Vagina (tissue), 2 donors: ENCODE measurements around the gene STAU1. TPM values are rescaled to one million over a fixed set of nuclear protein-coding genes. Genes with fewer than 3 reads are reported as not detected.
A peak's percentile ranks its signal among the peaks of the same experiment; 100 is the strongest.
"Not testable (repeated sequence)": the region's sequence is repeated elsewhere in the genome, so short reads cannot be mapped to it uniquely, and the experiment has no call there.

ENCODE experiments used
- DNase-seq, 2 donors: peaks; one replicate each; pipeline ENCODE4 v3.0.0-alpha.2; 2017; ENCODE audit errors: extremely low spot score in 2 of 2
- H3K27ac ChIP-seq: fragments of 200-600 bp; sonication (generic); one replicate; pipeline ENCODE4 v1.5.1; 2019
- H3K27me3 ChIP-seq: fragments of 200-600 bp; sonication (generic); one replicate; pipeline ENCODE4 v1.5.1; 2019
- H3K36me3 ChIP-seq, 2 donors: fragments of 200-600 bp; sonication (generic); one replicate each; pipeline ENCODE4 v1.5.1; 2017 to 2019
- H3K4me1 ChIP-seq: fragments of 200-600 bp; sonication (generic); one replicate; pipeline ENCODE4 v1.5.1; 2019
- H3K4me3 ChIP-seq, 2 donors: fragments of 200-600 bp; sonication (generic); 1 replicate in 1 of 2; 2 replicates in 1 of 2; pipeline ENCODE4 v1.5.1; 2016 to 2019
- H3K9me3 ChIP-seq: fragments of 200-600 bp; sonication (generic); one replicate; pipeline ENCODE4 v1.5.1; 2019
- CTCF ChIP-seq, 3 experiments: fragments of 450-650 bp in 2 of 3; fragments of 200-600 bp in 1 of 3; sonication (generic) in 1 of 3; IDR thresholded peaks; one replicate each; pipeline ENCODE4 v1.5.1; 2017 to 2019; ENCODE audit warnings: antibody characterized with exemption in 3 of 3, mild to moderate bottlenecking in 2 of 3, moderate library complexity in 2 of 3
- POLR2A ChIP-seq, 2 donors: fragments of 450-650 bp; IDR thresholded peaks; one replicate each; pipeline ENCODE4 v1.6.1; 2017; ENCODE audit warnings: antibody characterized with exemption in 2 of 2, mild to moderate bottlenecking in 2 of 2, moderate library complexity in 2 of 2
- POLR2AphosphoS5 ChIP-seq, 2 donors: sonication (generic); formaldehyde crosslinking; IDR thresholded peaks; one replicate each; pipeline ENCODE4 v1.9.0; 2017; ENCODE audit warnings: antibody characterized with exemption in 2 of 2, mild to moderate bottlenecking in 2 of 2, low read depth in 1 of 2; ENCODE audit not compliant: insufficient read depth in 1 of 2
- intact Hi-C: fragments of 100-400 bp; cut with DNase I; formaldehyde crosslinking; loops from one replicate; pipeline ENCODE4 v1.15.1; 2023
- total RNA-seq: library from RNA; depleted of rRNA; stranded (reverse); fragments of >200 nt; gene quantifications from one replicate; pipeline ENCODE4 v1.2.3, GENCODE V29; 2016

STAU1 gene
- total RNA-seq, 1 donor from 2014 or later: 68.5 TPM

DNA sequence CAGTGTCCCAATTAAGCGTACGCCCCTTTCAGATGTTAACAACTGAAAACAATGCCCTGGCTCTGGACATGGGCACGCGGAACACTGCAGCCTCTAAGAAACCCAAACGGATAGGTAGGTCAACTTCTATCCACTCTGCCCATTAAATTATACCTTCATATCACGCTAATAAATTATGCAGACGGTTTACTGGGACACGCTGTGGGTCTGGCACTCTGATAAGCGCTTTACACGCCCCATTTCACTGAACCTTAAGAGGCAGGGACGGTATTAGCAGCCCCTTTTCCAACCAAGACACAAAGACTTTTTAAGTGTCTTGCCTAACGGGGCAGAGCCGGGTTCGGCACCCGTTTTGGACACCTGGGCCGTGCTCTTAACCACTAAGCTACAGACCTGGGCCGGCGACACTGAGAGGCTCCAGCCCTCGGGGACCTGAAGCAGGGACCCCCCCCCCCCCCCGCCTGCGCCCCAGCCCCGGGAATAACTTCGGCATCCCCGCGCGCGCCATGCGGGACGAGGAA lies 744 bp downstream of the STAU1 start:
- H3K4me3 ChIP-seq: peak overlapping the region; percentile 82 to 94
- peaks cover 38% of the 10 kb centered on the region for H3K4me1 ChIP-seq
- no peaks in the 10 kb centered on the region for H3K9me3 ChIP-seq
- TF ChIP-seq CTCF (IDR thresholded peaks at IDR 0.05) (no peak), POLR2AphosphoS5 (IDR thresholded peaks at IDR 0.05; ENCODE audit: insufficient read depth in 1 of 2, low read depth in 1 of 2) (no peak), POLR2A (IDR thresholded peaks at IDR 0.05) (no peak)
- no peak for DNase-seq
- no peaks in the 10 kb centered on the region for H3K36me3 ChIP-seq
- peak overlapping the region; percentile 91 for H3K27ac ChIP-seq
- no peaks in the 10 kb centered on the region for H3K27me3 ChIP-seq
- intact Hi-C loops: no loop called here

- Histone ChIP-seq H3K36me3 (no peaks in the 10 kb centered on the region), H3K27ac (peak overlapping the region; percentile 91), H3K27me3 (no peaks in the 10 kb centered on the region), H3K4me3 (peak overlapping the region; percentile 82 to 94), H3K9me3 (no peaks in the 10 kb centered on the region), H3K4me1 (peaks cover 45% of the 10 kb centered on the region)
- intact Hi-C loops: no loop called here
- DNase-seq: peak in 1 of 2 donors; percentile 89
- TF ChIP-seq POLR2A (IDR thresholded peaks at IDR 0.05): no peak
- TF ChIP-seq POLR2AphosphoS5 (IDR thresholded peaks at IDR 0.05; ENCODE audit: insufficient read depth in 1 of 2, low read depth in 1 of 2): peak in 1 of 2 donors; percentile 58
Observed at GRCh38 chr20:49186535-49187329, 1.4 kb downstream of the STAU1 start.

GRCh38 chr20:49185071-49185761 lies 2.9 kb downstream of the STAU1 start:
- Histone ChIP-seq H3K27ac (no peak overlapping the region), H3K27me3 (no peaks in the 10 kb centered on the region), H3K4me3 (no peak overlapping the region), H3K36me3 (no peaks in the 10 kb centered on the region), H3K9me3 (no peaks in the 10 kb centered on the region), H3K4me1 (peaks cover 60% of the 10 kb centered on the region)
- intact Hi-C loops: no loop called here
- TF ChIP-seq POLR2AphosphoS5 (IDR thresholded peaks at IDR 0.05; ENCODE audit: insufficient read depth in 1 of 2, low read depth in 1 of 2) (no peak), POLR2A (IDR thresholded peaks at IDR 0.05) (no peak), CTCF (IDR thresholded peaks at IDR 0.05) (no peak)
- no peak for DNase-seq

DNA sequence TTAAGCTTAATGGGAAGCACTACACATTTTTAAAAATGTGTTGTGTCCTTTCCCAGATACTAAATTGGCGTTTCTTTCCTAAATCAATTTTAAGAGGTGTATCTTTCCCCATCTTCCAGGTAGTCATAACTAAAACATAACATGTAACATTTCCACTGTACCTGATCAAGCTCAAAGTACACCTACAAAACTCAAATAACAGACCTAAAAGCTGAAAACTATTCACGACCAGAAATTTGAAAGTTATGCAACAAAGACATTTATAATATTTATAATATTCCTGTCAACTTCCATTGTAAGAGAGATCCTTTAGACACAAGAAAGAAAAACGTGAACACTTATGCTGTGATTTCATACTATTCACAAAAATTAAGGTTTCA lies 3.5 kb downstream of the STAU1 start:
- no peaks in the 10 kb centered on the region for H3K9me3 ChIP-seq
- intact Hi-C loops: no loop called here
- H3K36me3 ChIP-seq: no peaks in the 10 kb centered on the region
- DNase-seq: no peak
- H3K4me1 ChIP-seq: peaks cover 65% of the 10 kb centered on the region
- no peak overlapping the region for H3K4me3 ChIP-seq
- no peaks in the 10 kb centered on the region for H3K27me3 ChIP-seq
- H3K27ac ChIP-seq: no peak overlapping the region
- TF ChIP-seq POLR2AphosphoS5 (IDR thresholded peaks at IDR 0.05; ENCODE audit: insufficient read depth in 1 of 2, low read depth in 1 of 2) (no peak), CTCF (IDR thresholded peaks at IDR 0.05) (no peak), POLR2A (IDR thresholded peaks at IDR 0.05) (no peak)

GRCh38 chr20:49184084-49184501 lies 4.0 kb downstream of the STAU1 start:
- H3K9me3 ChIP-seq, H3K4me3 ChIP-seq, H3K36me3 ChIP-seq, H3K27ac ChIP-seq, H3K27me3 ChIP-seq, intact Hi-C loops, DNase-seq: not testable (repeated sequence)
- H3K4me1 ChIP-seq: peaks cover 70% of the 10 kb centered on the region
